Smooth muscle cell of the coronary artery (primary cell): ENCODE measurements around the gene EPB41L4B. TPM values are rescaled to one million over a fixed set of nuclear protein-coding genes. Genes with fewer than 3 reads are reported as not detected.

Source experiments
- total RNA-seq: library from RNA; depleted of rRNA; stranded (reverse); fragments of >200 nt; gene quantifications from 2 replicates; pipeline ENCODE4 v1.2.3, GENCODE V29; 2014; ENCODE audit warnings: low replicate concordance

Gene EPB41L4B
- total RNA-seq: 0.12 and 1.7 TPM in 2 replicates

GRCh38 chr9:109320742-109321448 lies at the start of gene EPB41L4B:
Gene EPB41L4B (minus strand): TSS chr9:109321059. CDS start chr9:109320446, 613 bp downstream.

GRCh38 chr9:109166771-109167601 lies 153.9 kb downstream of the EPB41L4B start, which contains the start of gene FRRS1L:
Gene FRRS1L (minus strand): TSS chr9:109167249. CDS start chr9:109167138, 111 bp downstream.

Other genes with a start within 250 kb of the EPB41L4B start
- 27.7 and 36.1 TPM in 2 replicates for gene TMEM245, start 201.1 kb downstream of the EPB41L4B start, total RNA-seq
- under 0.01 and 0.94 TPM in 2 replicates for gene FRRS1L, start 153.8 kb downstream of the EPB41L4B start, total RNA-seq
- 0.47 and 2.7 TPM in 2 replicates for gene PTPN3, start 177.2 kb upstream of the EPB41L4B start, total RNA-seq